ENCODE results near the gene OR1E2.
"Not testable (repeated sequence)": the region's sequence is repeated elsewhere in the genome, so short reads cannot be mapped to it uniquely, and the experiment has no call there.

The OR1E2 gene

DNA sequence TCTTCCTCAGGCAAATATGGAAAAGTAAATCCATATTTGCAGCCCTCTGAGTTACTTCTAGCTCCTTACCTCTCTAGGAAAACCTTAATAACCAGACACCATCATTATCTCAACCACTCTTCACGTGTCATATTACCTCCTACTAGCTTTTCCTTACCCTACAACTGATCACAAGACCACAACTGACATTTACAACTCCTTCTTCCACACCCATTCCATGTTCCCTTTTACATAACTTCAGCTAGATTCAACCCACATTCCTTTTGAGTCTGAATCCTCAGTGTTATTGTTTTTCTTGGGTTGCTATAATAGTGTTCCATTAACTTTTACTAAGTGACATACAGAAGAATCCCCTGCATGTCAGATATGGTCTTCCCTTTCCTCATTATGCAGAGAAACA lies 4.7 kb upstream of the OR1E2 start:
- TF ChIP-seq, protein P1, sequence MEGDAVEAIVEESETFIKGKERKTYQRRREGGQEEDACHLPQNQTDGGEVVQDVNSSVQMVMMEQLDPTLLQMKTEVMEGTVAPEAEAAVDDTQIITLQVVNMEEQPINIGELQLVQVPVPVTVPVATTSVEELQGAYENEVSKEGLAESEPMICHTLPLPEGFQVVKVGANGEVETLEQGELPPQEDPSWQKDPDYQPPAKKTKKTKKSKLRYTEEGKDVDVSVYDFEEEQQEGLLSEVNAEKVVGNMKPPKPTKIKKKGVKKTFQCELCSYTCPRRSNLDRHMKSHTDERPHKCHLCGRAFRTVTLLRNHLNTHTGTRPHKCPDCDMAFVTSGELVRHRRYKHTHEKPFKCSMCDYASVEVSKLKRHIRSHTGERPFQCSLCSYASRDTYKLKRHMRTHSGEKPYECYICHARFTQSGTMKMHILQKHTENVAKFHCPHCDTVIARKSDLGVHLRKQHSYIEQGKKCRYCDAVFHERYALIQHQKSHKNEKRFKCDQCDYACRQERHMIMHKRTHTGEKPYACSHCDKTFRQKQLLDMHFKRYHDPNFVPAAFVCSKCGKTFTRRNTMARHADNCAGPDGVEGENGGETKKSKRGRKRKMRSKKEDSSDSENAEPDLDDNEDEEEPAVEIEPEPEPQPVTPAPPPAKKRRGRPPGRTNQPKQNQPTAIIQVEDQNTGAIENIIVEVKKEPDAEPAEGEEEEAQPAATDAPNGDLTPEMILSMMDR (IDR thresholded peaks at IDR 0.05; ENCODE audit: insufficient read depth, low read depth, low read length, missing control alignments), result no peak
- no peak for DNase-seq (ENCODE audit: low read depth)
- H3K4me3 ChIP-seq (ENCODE audit: low read depth, low read length), result no peak overlapping the region

DNA sequence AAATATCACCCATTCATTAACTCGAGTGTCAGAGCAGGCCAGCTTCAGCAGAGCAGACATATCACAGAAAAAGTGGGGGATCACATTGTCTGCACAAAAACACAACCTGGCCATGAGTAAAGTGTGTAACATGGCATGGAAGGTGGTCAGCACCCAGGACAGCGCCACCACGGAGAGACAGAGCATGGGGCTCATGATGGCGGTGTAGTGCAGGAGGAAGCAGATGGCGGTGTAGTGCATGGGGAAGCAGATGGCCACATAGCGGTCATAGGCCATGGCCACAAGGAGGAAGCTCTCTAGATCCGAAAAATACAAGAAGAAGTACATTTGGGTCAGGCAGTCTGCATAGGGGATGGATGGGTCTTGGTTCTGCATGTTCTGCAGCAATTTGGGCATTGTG lies 426 bp downstream of the OR1E2 start:
- not testable (repeated sequence) for H3K4me3 ChIP-seq (ENCODE audit: low read depth, low read length)
- DNase-seq (ENCODE audit: low read depth), result peak; percentile 14

DNA sequence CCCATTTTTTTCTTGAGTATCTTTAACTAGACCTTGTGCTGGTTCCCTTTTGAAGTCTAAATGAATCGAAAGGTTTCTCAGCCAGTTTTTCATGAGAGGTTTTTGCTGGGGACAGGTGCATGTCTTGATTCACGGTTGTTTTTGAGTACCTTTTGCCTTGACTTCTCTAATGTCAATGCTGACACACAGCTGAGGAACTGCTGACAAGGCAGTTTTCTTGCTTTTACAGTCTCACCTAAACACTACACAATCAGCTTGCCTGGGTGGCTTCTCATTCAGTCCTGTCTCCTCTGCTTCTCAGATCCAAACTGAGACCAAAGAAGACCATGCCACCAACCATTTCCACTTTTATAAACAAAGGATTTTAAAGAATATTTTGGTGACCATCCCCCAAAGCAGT lies 15.4 kb downstream of the OR1E2 start:
- TF ChIP-seq, protein P1 (IDR thresholded peaks at IDR 0.05; ENCODE audit: insufficient read depth, low read depth, low read length, missing control alignments), result no peak
- DNase-seq (ENCODE audit: low read depth), result no peak
- no peak overlapping the region for H3K4me3 ChIP-seq (ENCODE audit: low read depth, low read length)

DNA sequence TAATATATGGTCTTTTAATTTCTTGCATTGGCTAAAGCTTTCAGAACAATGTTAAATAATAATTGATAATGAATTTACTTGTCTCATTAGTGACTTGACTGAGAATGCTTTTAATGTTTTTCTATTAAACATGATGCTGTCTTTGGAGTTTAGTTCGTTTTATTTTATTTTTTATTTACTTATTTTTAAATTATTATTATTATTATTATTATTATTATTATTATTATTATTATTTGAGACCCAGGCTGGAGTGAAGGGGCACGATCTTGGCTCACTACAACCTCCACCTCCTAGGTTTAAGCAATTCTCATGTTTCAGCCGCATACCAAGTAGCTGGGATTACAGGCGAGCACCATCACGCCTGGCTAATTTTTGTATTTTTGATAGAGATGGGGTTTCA lies 18.0 kb downstream of the OR1E2 start:
- DNase-seq (ENCODE audit: low read depth), result no peak
- H3K4me3 ChIP-seq (ENCODE audit: low read depth, low read length), result no peak overlapping the region
- TF ChIP-seq, protein P1 (IDR thresholded peaks at IDR 0.05; ENCODE audit: insufficient read depth, low read depth, low read length, missing control alignments), result no peak

DNA sequence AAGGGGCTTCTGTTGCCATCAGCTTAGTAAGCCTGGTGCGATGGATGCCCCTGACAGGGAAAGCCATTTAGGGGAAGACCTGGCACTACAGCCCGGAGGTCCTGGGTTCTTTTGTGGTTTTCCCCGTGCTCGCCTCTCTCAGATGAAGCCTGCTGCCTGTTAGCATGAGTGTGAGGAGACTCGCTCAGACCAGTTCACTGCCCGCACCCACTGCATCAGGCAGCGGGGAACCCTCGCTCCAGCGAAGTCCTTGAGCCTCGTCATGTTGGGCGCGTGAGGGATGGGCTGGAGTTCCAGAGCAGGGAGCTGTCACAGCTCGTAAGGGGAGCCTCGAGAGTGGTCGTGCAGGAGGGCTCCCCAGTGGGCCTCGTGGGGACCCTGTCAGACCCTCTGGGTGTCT lies 21.4 kb downstream of the OR1E2 start:
- DNase-seq (ENCODE audit: low read depth), result not testable (repeated sequence)

DNA sequence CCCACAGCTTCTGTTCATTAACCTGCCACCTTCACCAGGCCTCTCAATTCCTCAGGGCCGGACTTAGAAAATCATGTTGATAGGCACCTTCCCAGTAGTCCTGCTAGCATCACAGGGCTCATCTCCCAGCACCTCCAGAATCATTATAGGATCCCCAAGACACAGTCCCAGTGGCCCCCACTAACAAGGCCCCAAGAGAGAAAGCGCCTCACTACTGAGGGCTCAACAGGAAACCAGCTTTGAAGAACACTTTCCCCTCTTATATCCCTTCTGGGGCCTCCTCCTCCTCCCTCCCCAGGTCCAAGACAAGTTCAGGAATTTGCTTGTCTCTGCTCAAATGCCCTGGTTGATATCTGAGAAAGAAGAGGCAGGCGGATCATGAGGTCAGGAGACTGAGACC lies 22.6 kb downstream of the OR1E2 start, which contains the start of gene OR3A3:
TSS of gene OR3A3 (plus strand) at position 301 of the 400 bp plus-strand sequence.
- TF ChIP-seq, protein P1 (IDR thresholded peaks at IDR 0.05; ENCODE audit: insufficient read depth, low read depth, low read length, missing control alignments), result no peak
- H3K4me3 ChIP-seq (ENCODE audit: low read depth, low read length), result no peak within 1 kb of the TSS
- DNase-seq (ENCODE audit: low read depth), result no peak

More for the DNA sequence above, 21.4 kb downstream of the OR1E2 start:
- not testable (repeated sequence) for H3K4me3 ChIP-seq (ENCODE audit: low read depth, low read length)

DNA sequence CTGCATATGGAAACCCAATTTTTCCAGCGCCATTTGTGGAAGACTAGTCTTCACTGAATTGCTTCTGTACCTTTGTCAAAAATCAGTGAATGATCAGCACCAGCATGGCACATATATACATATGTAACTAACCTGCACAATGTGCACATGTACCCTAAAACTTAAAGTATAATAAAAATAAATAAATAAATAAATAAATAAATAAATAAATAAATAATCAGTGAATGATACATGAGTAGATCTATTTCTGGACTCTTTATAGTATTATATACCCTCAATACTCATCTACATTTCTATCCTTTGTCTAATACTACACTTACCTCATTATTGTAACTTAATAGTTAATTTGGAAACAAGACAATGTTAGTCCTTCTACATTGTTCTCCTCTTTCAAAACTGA lies 29.8 kb downstream of the OR1E2 start:
- H3K4me3 ChIP-seq (ENCODE audit: low read depth, low read length); DNase-seq (ENCODE audit: low read depth): not testable (repeated sequence)

DNA sequence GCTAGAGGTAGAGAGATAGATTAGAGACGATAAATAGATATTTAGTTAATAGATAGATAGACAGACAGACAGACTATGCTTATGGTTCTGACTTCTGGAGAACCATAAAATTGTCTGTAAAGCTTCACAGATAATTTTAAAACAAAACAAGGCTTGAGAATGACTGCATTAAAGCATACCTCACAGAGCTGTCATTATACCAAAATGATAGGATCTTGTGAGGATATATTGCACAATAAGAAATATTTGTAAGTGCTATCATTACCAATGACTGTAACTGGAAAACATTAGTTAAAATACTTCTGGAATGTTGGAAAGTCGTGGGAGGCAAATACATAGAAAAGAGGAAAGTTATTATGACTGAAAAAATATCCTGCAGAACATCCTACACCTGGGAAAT lies 31.9 kb downstream of the OR1E2 start:
- TF ChIP-seq, protein P1 (IDR thresholded peaks at IDR 0.05; ENCODE audit: insufficient read depth, low read depth, low read length, missing control alignments), result no peak
- DNase-seq (ENCODE audit: low read depth), result no peak
- H3K4me3 ChIP-seq (ENCODE audit: low read depth, low read length), result no peak overlapping the region

DNA sequence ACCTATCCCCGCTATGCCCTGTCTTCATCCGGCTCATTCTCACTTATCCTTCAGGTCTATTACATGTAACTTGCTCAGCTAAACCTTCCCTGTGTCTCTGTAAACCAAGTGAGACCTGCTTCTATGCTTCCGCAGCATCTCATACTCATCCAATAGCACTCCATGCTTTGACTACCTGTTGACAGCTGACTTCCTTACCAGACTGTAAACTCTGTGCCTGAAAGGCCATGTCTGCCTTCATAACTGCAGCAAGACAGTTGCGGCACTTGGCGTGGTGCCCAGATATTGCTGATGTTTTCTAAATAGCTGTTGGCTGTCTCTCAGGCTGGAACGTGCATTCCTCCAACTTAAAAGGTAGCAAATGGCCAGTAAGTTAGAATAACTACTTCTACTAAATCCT lies 33.6 kb downstream of the OR1E2 start:
- H3K4me3 ChIP-seq (ENCODE audit: low read depth, low read length), result no peak overlapping the region
- TF ChIP-seq, protein P1 (IDR thresholded peaks at IDR 0.05; ENCODE audit: insufficient read depth, low read depth, low read length, missing control alignments), result no peak
- no peak for DNase-seq (ENCODE audit: low read depth)
